Activated naive CD4-positive, alpha-beta T cell (primary cell): ENCODE measurements around the gene PTPRT.

Experiments
- DNase-seq, 4 experiments: peaks; one replicate each; lab custom pipeline; 2025; lab: John Stamatoyannopoulos, UW

Gene PTPRT

DNA sequence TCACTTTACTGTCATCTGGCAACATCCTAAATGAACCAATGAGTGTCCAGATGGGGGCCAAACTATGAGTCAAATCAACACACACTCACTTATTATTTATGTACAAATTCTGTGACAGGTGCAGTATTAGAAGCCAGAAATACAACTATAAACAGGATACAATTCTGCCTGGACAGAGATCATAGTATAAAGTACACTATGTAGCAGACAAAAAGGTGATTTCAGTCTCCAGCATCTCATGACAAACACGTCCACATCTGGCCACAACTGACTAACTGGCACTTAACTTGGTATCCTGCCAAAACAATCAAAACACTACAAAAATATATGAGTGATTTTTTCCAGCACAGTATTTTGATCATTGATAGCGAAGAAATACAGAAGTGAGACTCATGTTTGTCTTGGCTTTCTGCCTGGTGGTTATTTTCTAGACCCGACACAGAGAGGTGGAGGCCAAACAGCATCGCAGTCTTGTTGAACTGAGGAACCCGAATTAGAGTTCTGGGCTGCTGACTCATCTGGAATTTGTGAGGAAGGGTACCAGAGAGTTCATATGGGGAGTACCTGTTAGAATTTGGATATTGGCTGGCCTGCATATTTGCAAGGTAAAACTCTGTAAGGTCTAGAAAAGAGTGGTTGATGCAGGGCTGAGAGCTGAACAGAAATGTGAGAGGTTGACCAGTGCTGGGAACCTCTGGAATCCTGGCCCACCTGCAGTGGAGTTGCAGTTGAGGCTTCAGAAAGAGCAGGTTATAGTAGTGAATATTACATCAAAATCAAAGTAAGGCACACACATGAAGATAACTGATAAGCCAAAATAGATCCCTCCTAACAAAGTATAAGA, 475.2 kb downstream of the PTPRT start:
- no peak for DNase-seq

DNA sequence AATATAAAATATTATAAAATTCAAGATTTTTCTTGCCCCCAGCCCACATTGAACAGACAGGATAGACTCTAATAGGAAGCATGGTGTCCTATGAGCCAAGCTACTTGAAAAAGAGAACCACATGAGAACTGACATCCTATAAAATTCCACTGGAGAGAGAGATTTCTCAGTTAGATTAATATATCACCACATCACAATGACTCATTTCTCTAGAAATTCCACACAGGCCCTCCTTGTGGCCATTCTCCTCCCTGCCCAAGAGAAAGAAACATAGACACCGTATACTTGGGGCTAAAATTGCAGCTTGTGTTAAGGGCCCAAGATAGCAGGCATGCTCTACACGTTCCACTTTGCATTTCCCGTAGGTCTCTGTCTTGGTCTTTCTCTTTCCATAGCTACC, 481.4 kb downstream of the PTPRT start:
- no peak for DNase-seq

DNA sequence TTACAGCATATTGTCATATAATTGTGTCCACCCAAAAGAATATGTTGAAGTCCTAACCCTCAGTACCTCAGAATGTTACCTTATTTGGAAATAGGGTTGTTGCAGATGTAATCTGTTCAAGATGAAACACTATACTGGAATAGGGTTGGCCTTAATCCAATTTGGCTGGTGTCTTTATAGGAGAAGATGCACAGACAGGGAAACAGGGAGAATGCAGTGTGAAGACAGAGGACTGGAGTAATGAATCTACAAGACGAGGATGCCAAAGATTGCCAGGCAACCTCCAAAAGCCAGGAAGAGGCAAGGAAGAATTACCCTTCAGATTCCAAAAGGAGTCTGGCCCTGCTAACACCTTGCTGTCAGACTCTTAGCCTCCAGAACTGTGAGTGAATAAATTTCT, 482.9 kb downstream of the PTPRT start:
- DNase-seq = no peak

DNA sequence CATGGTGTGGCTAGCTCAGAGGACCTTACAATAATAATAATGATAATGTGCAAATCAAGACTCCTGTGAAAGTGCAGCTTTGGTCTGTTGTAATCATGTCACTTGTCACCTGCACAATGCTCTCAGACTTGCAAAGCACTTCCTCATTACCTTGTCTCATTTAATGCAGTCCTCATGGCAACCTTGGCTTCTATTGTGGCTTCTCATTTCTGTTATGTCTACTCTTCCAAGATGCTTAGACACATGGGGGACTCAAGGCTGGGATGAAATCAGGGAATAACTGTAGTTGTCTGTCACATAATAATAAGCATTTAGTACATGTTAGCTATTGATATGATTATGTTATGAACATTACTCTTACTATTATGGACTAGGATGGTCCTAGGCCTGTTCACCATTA, 484.2 kb downstream of the PTPRT start:
- DNase-seq = no peak

DNA sequence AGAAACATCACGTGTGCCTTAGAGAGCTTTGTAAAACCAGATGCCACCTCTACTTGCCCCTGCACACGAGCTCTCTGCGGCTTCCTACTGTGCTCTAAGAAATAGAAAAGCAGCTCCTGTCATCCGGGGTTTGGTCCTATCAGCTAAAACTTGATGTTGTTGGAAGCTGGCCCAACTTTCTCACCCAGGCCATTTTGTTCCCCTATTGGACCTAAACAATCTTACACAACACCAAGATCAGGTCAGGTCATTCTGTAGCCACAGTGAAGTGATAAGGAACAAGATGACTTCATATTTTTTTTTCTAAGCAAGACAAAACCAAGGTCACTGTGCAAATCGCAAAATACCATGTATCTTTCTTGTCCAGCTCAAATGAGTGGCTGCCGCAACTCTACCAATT, 486.0 kb downstream of the PTPRT start:
- no peak for DNase-seq

DNA sequence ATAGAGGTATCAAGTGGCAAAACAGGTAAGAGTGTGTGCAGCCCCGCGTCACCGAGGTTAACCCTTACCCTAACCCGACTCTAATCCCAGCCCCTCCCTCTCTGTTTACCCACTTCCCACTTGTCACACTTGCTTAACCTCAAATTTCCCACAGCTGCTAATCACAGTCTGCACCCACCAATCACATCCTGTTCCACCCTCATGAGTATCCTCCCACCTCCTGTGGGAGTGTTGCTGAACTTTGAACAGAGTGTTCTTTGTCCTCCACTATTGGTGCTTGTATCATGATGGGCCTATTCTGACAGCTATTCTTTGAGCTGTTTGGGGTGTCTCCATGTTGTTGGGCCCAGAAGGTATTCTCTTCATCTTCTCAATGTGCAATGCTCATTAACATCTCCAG, 487.8 kb downstream of the PTPRT start:
- DNase-seq = no peak

DNA sequence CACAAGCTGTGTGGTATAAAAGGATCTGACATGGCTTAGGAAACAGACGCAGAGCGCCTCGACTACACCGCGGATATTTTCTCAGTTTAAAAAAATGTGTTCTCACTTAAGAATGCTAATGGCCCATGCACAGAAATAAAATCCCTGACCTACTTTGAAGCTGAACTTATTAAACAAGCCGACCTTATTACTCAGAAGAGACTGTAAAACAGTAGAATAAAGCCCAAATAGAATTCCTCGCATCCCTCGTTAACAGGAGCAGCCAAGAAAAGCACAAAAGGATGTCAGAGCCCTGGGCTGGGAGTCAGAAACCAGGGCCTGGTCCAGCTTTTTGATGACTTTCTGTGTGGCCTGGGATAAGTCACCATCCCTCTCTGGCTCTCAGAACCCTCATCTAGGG, 489.3 kb downstream of the PTPRT start:
- DNase-seq = no peak

DNA sequence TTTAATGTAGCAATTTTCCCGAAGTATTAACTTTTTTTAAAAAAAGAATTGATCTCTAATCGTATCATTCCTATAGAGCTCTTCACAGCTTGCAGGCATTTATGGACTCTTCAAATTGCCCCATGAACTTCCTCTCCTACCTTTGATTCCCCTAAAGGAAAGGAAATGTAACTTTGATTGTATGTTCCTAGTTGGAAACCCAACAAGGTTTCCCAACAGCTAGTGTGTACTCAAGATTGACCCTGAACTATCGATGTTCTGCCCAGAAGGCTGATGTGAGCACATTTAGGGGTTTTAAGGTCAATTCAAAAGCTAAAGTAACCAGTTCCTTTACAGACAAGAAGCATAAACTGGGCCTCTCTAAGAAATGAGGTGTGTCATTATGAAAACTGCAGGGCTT, 491.7 kb downstream of the PTPRT start:
- DNase-seq = no peak

DNA sequence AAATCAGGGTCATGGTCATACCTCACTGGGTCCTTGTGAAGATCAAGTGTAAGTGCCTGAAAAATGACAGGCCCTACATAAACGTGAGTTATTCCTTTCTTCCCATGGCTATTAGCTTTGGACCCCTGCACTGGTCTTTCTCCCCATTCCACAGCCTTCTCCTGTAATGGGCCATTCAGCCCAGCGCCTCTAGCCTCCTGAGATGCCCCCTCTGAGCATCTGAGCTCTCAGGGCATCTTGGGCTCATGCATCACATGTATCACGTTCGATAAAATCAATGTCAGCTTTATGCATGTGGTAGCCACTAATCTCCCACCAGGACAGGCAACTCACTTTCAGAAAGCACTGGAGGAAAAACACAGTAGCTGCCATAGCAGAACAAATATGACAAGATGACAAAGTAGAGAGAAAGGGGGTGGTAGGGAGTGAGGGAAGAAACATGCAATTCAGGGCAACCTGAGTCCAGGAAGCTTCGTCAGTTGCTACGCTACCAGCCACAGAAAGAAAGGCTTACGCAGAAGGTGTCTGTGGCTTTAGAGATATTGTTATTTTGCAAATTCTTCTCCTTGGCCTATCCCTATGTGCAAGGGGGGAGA, 498.8 kb downstream of the PTPRT start:
- no peak for DNase-seq

DNA sequence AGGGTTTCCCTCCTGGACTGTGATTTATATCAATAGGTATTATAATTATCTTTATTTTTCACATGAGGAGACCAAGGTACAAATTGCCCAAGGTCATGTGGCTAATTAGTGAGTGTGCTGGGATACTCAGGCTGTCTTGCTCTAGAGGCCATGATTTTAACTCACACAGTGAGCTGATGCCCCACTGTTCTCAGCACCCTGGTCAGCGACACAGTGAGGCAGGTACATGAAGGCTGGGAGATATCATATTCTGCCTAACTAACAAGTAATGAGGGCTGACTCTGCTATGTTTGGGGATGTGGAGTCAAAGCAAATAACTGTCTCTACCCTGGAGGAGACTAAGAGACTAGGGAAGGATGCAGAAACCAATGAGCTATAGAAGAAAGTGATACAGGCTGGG, 501.1 kb downstream of the PTPRT start:
- no peak for DNase-seq

DNA sequence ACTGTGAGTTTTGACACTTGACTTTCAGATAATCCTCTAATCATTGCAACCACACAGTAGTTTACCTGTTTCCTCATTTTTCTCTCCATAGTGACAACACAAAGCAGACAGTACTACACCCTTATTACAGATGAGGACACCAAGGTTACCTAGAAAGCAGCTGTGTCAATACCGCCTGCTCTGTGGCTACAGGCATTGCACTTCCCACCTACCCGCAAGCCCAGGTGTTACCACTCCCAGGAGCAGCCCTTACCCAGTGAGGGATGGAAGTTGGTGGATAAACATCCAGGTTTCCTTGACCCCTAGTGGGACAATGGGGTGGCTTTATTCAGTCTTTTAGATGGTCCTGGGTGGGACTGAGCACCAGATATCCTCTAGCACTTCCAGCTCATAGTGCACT, 503.6 kb downstream of the PTPRT start:
- DNase-seq = no peak

DNA sequence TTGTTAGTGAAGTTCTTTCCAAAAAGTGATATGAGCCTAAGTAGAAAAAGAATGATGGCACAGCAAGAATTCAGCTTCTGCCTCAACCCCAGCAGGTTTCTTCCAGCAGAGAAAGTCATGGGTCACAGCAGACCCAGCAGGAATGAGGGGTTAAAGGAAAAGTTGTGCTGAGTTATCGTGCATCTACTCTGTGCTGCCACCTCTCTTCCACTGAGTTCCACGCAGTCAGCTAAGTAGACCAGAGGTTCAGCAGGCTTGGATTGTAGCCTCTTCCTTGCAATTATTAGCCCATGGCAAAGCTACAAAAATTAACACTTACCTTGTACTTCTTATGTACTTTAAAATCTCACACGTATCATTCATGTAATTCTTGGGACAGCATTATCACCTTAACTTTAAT, 510.8 kb downstream of the PTPRT start:
- DNase-seq = no peak

DNA sequence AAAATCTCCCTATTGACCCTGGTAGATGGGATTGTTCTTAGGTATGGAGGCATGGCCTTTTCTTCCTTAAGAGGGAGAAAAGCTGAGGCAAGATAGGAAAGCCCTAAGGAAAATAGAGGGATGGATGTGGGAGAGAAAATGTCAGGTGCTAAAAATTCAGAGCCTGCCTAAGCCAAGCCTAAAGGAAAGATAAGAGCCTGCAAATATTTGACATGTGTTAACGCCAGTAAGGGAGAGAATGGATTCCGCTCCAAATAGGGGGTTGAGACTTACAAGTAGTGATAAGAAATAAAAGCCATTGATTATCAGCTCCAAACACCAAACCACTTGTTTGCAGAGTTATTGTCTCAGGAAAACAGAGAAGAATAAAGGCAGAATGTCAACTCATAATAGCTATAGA, 533.6 kb downstream of the PTPRT start:
- DNase-seq = no peak

DNA sequence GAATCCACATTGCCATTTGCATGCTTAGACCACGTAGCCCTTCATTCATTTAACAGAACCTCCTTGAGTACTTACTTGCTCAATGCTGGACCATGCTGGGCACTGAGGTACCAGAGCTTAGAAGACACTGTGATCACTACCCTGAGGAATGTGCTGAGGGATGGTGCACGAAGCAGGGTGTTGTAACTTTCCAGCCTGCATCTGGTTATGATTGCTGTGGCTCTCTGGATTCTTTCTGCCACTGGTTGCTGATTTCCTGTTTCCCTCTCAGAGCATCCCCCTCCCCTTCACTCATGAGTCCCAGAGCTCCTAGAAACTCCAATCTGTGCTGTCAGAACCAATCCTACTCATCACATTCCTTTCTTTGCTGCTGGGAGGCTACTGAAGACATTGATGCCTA, 537.4 kb downstream of the PTPRT start:
- DNase-seq = no peak

DNA sequence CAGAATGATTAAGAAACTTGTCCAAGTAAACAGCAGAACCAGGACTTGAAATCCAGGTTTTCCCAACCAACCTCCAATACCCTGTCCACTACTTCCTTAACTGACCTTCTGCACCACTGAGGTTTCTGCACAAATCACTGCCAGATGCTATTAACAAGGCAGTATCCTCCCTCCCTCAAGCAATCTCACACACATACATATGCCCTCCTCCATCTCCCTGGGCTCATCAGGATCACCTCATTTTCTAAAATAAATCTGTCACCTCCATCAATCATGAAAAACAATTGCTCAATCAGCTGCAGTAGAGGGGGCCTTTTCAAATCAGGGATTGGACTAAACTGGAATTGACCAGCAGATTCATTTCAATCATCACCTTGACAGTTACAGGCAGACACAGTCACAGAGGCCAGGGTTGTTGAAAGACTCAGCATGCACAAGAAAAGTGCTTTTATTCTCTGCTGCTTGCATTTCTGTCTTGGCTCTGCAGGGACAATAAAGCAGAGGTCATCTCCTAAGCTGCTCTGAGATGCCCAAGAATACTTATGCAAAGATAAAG, 539.4 kb downstream of the PTPRT start:
- DNase-seq = no peak

DNA sequence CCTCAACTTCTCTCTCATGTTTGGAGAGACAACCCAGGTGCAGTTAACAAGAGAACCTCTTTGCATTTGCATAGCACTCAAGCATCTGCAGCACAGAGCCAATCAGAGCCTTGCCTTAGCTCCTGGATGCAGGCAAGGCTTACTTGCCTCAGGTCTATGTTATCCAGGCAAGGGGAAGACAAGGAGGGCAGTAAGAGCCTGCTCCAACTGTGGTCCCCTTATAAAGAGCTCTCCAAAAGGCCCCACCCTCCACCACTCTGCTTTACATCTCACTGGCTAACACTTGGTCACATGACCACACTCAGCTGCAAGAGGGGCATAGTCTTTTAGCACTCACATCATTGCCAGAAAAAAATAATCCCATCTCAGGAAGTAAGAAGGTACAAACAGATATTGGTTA, 540.0 kb downstream of the PTPRT start:
- no peak for DNase-seq

DNA sequence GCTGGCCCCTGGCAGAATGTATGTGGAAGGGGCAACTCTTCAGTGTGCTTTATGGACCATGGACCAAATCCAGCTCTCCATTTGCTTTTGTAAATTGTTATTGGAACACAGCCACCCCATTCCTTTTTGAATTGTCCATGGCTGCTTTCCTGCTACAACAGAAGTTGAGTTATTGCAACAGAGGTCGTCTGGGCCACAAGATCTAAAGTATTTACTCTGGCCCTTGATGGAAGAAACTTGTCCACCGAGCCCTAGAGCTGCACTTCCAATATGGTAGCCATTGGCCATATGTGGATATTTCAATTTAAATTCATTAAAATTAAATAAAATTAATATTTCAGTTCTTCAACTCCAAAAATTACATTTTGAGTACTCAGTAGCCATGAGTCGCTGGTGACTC, 543.5 kb downstream of the PTPRT start:
- no peak for DNase-seq

DNA sequence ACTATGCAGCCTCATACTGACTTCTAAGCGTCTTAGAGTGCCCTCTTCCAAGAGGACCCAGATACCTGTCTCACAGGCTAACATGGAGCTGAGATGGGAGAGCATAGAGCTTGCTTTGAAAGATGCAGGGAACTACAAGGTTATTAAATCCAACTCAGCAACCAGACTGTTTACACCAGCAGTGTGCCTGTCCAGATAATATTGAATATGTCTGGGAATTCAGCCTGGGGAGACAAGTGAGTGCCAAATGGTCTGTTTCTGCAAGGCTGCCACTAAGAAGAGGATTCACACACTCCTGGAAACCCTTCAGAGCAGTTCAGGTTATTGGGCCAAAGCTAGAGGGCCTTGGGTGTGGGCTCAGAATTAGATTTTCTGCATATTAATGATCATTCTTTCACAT, 547.8 kb downstream of the PTPRT start:
- no peak for DNase-seq

DNA sequence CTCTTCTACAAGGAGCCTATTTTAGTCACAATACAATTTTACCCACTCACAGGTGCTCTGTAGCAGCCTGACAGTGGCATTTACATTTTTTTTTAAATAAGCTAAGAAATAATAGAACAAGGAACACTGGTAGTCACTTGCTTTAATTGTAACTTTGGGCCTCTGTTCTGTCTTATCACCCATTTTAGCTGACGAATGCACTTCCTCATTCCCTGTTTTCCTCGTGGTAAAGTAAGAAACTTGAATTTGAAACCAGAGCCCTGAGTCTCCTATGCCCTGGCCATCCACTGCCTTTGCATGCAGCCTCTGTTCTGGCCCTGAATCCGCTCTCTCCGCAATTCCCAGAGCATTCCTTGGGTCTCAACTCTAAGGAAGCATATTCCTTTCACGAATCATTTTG, 550.6 kb downstream of the PTPRT start:
- DNase-seq = no peak

DNA sequence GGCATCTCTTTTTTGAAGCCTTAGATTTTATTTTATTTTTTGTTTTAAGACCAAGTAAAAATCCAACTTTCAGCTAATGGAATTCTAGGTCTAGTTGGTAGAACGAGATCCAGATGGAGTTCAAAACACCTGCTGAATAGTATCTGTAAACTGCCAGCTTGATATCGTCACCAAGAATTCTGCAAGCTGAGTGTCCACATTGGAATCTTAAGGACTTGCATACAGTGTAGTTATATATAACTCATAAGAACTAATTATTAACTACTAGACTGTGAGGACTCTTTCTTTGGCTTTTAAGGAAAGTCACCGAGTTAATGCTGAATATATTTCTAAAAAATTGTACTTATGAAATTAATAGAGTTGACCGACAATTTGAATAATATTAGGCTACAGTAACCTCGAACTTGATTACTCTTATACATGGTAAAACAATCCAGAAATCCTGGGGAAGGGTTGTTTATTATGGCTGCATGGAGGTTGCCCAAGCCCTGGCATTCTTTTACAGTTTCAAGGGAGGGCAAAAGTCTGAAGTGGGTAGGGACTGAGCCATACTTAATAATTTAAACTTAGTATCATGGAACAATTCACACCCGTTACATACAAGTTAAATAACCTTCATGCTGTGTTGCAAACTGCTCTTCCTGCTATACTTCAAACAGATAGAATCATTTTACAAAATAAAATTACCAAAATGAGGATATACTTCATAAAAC, 553.9 kb downstream of the PTPRT start:
- DNase-seq = no peak

DNA sequence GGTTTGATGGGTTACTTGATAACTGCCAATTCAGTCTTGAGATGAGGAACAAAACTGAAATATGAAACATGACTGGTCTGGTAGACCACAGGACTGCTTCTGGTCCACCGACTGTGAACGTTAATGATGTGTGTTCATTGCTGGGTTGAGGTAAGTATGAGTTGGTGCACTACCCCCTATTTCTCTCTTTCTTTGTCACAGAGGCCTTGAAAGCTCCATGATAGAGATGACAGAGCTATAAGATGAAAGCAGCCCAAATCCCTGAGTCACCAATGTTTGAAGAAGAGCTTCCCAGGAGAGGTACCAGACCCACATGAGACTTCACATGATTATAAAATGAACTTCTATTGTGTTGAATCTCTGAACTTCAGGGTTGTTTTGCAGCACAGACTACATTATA, 555.5 kb downstream of the PTPRT start:
- no peak for DNase-seq

DNA sequence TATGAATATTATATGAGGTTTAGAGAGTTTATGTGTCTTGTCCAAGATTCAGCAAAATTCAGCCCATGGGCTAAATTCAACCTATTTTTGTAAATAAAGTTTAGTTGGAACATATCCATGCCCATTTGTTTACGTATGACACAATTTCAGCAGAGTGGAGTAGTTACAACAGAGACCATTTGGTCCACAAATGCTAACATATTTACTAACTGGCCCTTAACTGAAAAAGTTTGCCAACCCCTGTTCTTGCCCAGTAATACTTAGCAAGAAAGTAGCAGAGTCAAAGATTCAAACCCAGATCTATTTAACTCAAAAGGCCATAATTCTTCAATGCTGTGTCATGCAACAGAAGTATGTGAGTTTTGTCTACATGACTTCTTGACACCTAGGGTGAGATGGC, 561.0 kb downstream of the PTPRT start:
- DNase-seq = no peak

DNA sequence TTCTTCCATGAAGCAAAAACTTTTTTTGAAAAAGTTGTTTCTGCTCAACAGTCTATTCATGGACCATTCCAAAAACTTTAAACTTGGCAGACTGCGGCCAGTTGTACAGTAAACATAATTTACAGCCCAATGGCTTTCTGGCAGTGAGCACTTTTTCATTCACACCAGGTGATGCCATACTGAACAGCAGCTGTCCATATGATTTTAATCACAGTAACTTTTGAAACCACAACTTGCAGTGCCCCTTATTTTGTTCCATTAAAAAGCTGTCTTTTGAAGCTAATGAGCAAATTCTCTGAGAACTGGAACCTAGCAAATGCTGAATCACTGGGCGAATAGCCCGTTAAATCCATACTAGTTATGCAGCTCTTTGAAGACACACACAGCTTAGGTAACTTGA, 576.6 kb downstream of the PTPRT start:
- DNase-seq = no peak
